ENCODE data around the gene PROCR. TPM values are rescaled to one million over a fixed set of nuclear protein-coding genes. Genes with fewer than 3 reads are reported as not detected.
A peak's percentile ranks its signal among the peaks of the same experiment; 100 is the strongest.
"Not testable (repeated sequence)": the region's sequence is repeated elsewhere in the genome, so short reads cannot be mapped to it uniquely, and the experiment has no call there.

Gene PROCR
- total RNA-seq, 1 donor from 2014 or later = 36.2 TPM

DNA sequence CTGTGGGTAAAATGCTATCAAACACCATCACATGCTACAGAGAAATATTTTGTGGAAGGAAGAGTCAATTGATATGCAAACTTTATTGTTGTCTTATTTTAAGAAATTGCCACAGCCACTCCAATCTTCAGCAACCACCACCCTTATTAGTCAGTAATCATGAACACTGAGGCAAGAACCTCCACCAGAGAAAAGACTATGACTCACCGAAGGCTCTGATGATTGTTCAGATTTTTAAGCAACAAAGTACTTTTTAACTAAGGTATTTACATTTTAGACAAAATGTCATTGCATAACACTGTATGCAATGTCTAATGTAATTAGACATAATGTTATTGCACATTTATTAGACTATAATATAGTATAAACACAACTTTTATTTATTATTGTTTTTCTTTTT is 28.4 kb downstream of the PROCR start:
- Histone ChIP-seq H3K9me3 (ENCODE audit: insufficient read depth, low read depth, low read length) (peaks cover 12% of the 10 kb centered on the region), H3K4me1 (ENCODE audit: insufficient read depth, low read length) (no peaks in the 10 kb centered on the region), H4K20me1 (ENCODE audit: insufficient read depth, low read length) (no peaks in the 10 kb centered on the region), H3K9ac (ENCODE audit: low read length) (no peak overlapping the region), H3K27ac (ENCODE audit: low read depth, low read length) (no peak overlapping the region), H3K4me3 (ENCODE audit: insufficient read depth, low read depth, low read length) (no peak overlapping the region), H3K27me3 (ENCODE audit: insufficient read depth, low read length) (no peaks in the 10 kb centered on the region), H3K36me3 (ENCODE audit: insufficient read depth, low read length) (no peaks in the 10 kb centered on the region), H3K79me2 (ENCODE audit: insufficient read depth, low read length) (no peaks in the 10 kb centered on the region), H3K4me2 (ENCODE audit: low read length) (peak overlapping the region; percentile 43), H2AFZ (ENCODE audit: low read depth, low read length) (no peak overlapping the region)
- H3K36me3 Mint-ChIP-seq (ENCODE audit: low read depth, unreplicated experiment) = peaks cover 4% of the 10 kb centered on the region
- H3K4me1 Mint-ChIP-seq (ENCODE audit: low read depth, unreplicated experiment) = peaks cover 6% of the 10 kb centered on the region
- DNase-seq (ENCODE audit: low read depth) (peak; percentile 77), FAIRE-seq (peak; percentile 9)
- H3K4me3 Mint-ChIP-seq (ENCODE audit: unreplicated experiment) = no peak overlapping the region
- H3K27ac Mint-ChIP-seq (ENCODE audit: unreplicated experiment) = no peak overlapping the region
- no peak for TF ChIP-seq EZH2 (IDR thresholded peaks at IDR 0.05; ENCODE audit: insufficient read depth, low read length)
- TF ChIP-seq, protein P1, sequence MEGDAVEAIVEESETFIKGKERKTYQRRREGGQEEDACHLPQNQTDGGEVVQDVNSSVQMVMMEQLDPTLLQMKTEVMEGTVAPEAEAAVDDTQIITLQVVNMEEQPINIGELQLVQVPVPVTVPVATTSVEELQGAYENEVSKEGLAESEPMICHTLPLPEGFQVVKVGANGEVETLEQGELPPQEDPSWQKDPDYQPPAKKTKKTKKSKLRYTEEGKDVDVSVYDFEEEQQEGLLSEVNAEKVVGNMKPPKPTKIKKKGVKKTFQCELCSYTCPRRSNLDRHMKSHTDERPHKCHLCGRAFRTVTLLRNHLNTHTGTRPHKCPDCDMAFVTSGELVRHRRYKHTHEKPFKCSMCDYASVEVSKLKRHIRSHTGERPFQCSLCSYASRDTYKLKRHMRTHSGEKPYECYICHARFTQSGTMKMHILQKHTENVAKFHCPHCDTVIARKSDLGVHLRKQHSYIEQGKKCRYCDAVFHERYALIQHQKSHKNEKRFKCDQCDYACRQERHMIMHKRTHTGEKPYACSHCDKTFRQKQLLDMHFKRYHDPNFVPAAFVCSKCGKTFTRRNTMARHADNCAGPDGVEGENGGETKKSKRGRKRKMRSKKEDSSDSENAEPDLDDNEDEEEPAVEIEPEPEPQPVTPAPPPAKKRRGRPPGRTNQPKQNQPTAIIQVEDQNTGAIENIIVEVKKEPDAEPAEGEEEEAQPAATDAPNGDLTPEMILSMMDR (IDR thresholded peaks at IDR 0.05; ENCODE audit: insufficient read depth, low read depth, low read length) = no peak
- peaks cover 24% of the 10 kb centered on the region for H3K9me3 Mint-ChIP-seq (ENCODE audit: unreplicated experiment)
- no peaks in the 10 kb centered on the region for H3K27me3 Mint-ChIP-seq (ENCODE audit: low read depth, unreplicated experiment)

GRCh38 chr20:35201467-35201866 is 29.6 kb downstream of the PROCR start:
- not testable (repeated sequence) for H3K4me3 ChIP-seq (ENCODE audit: insufficient read depth, low read depth, low read length); H3K27ac ChIP-seq (ENCODE audit: low read depth, low read length); H3K9ac ChIP-seq (ENCODE audit: low read length); H3K4me3 Mint-ChIP-seq (ENCODE audit: unreplicated experiment); H4K20me1 ChIP-seq (ENCODE audit: insufficient read depth, low read length); H3K36me3 Mint-ChIP-seq (ENCODE audit: low read depth, unreplicated experiment); DNase-seq (ENCODE audit: low read depth); H3K4me1 ChIP-seq (ENCODE audit: insufficient read depth, low read length); H3K27me3 ChIP-seq (ENCODE audit: insufficient read depth, low read length); H3K27ac Mint-ChIP-seq (ENCODE audit: unreplicated experiment); H3K36me3 ChIP-seq (ENCODE audit: insufficient read depth, low read length); FAIRE-seq; H2AFZ ChIP-seq (ENCODE audit: low read depth, low read length); H3K4me1 Mint-ChIP-seq (ENCODE audit: low read depth, unreplicated experiment); H3K4me2 ChIP-seq (ENCODE audit: low read length); H3K79me2 ChIP-seq (ENCODE audit: insufficient read depth, low read length); H3K27me3 Mint-ChIP-seq (ENCODE audit: low read depth, unreplicated experiment)
- peaks cover 20% of the 10 kb centered on the region for H3K9me3 Mint-ChIP-seq (ENCODE audit: unreplicated experiment)
- H3K9me3 ChIP-seq (ENCODE audit: insufficient read depth, low read depth, low read length) = peaks cover 12% of the 10 kb centered on the region

- no peaks in the 10 kb centered on the region for H3K79me2 ChIP-seq (ENCODE audit: insufficient read depth, low read length)
- H3K9ac ChIP-seq (ENCODE audit: low read length) = no peak overlapping the region
- no peaks in the 10 kb centered on the region for H3K4me1 ChIP-seq (ENCODE audit: insufficient read depth, low read length)
- H2AFZ ChIP-seq (ENCODE audit: low read depth, low read length) = no peak overlapping the region
- no peak overlapping the region for H3K4me3 Mint-ChIP-seq (ENCODE audit: unreplicated experiment)
- H3K4me2 ChIP-seq (ENCODE audit: low read length) = no peak overlapping the region
- no peak overlapping the region for H3K4me3 ChIP-seq (ENCODE audit: insufficient read depth, low read depth, low read length)
- H3K27ac Mint-ChIP-seq (ENCODE audit: unreplicated experiment) = no peak overlapping the region
- no peaks in the 10 kb centered on the region for H3K27me3 Mint-ChIP-seq (ENCODE audit: low read depth, unreplicated experiment)
- H3K27me3 ChIP-seq (ENCODE audit: insufficient read depth, low read length) = no peaks in the 10 kb centered on the region
- no peak overlapping the region for H3K27ac ChIP-seq (ENCODE audit: low read depth, low read length)
- no peaks in the 10 kb centered on the region for H3K36me3 Mint-ChIP-seq (ENCODE audit: low read depth, unreplicated experiment)
- H3K9me3 ChIP-seq (ENCODE audit: insufficient read depth, low read depth, low read length) = no peaks in the 10 kb centered on the region
- DNase-seq (ENCODE audit: low read depth) (no peak), FAIRE-seq (no peak)
- no peak for TF ChIP-seq EZH2 (IDR thresholded peaks at IDR 0.05; ENCODE audit: insufficient read depth, low read length)
- TF ChIP-seq, protein P1 (IDR thresholded peaks at IDR 0.05; ENCODE audit: insufficient read depth, low read depth, low read length) = no peak
- no peaks in the 10 kb centered on the region for H3K36me3 ChIP-seq (ENCODE audit: insufficient read depth, low read length)
- H3K9me3 Mint-ChIP-seq (ENCODE audit: unreplicated experiment) = peaks cover 2% of the 10 kb centered on the region
- H3K4me1 Mint-ChIP-seq (ENCODE audit: low read depth, unreplicated experiment) = peaks cover under 1% of the 10 kb centered on the region
- no peaks in the 10 kb centered on the region for H4K20me1 ChIP-seq (ENCODE audit: insufficient read depth, low read length)
Observed at GRCh38 chr20:35206802-35207201, 34.9 kb downstream of the PROCR start.
